IMR-90 (cell line): Measurements from ENCODE around the gene KDM4B. TPM values are rescaled to one million over a fixed set of nuclear protein-coding genes. Genes with fewer than 3 reads are reported as not detected.

Experiments used
- ATAC-seq: fragments of 200-7000 bp; cut with Tn5 transposase; 2 replicates; pipeline ENCODE4 v1.9.1; 2020; ENCODE audit warnings: low read depth, mild to moderate bottlenecking, moderate library complexity
- BruUV-seq: library from RNA; stranded (reverse); fragments of 400-500 nt; replicated peaks from 2 replicates; lab custom pipeline; 2021; lab: Mats Ljungman, UMichigan
- CTCF ChIA-PET: fragments of 300-600 bp; formaldehyde crosslinking; extraction: SDS; loops from one replicate; lab custom pipeline; 2021; ENCODE audit warnings: antibody characterized with exemption; lab: Yijun Ruan, JAX
- POLR2A ChIA-PET: fragments of 300-600 bp; sonication (Branson Sonifier 250); formaldehyde crosslinking; loops from one replicate; lab custom pipeline; 2022; ENCODE audit warnings: antibody characterized with exemption; ENCODE audit not compliant: unreplicated experiment; lab: Charles Lee
- DNase-seq: peaks from one replicate; pipeline ENCODE4 v3.0.0; 2013
- H2AFZ ChIP-seq: replicated peaks from 2 replicates; pipeline ENCODE3; 2013; ENCODE audit warnings: low read length, mild to moderate bottlenecking; ENCODE audit not compliant: poor library complexity
- H2AK5ac ChIP-seq: 2 replicates; pipeline ENCODE4 v1.6.1; 2013; ENCODE audit warnings: low read depth, low read length, inconsistent platforms
- H2AK9ac ChIP-seq: replicated peaks from 2 replicates; pipeline ENCODE3; 2013; ENCODE audit warnings: mild to moderate bottlenecking, low read depth, low read length, moderate library complexity; ENCODE audit not compliant: poor library complexity
- H2BK120ac ChIP-seq: 2 replicates; pipeline ENCODE4 v1.6.1; 2013; ENCODE audit warnings: low read depth, low read length, inconsistent platforms
- H2BK15ac ChIP-seq: 3 replicates; pipeline ENCODE4 v1.6.1; 2013; ENCODE audit warnings: low read depth, low read length, inconsistent platforms
- H2BK20ac ChIP-seq: 2 replicates; pipeline ENCODE4 v1.6.1; 2013; ENCODE audit warnings: low read depth, mild to moderate bottlenecking, inconsistent platforms, low read length, moderate library complexity
- H2BK5ac ChIP-seq: 2 replicates; pipeline ENCODE4 v1.6.1; 2013; ENCODE audit warnings: mild to moderate bottlenecking, low read depth, low read length, inconsistent platforms; ENCODE audit not compliant: poor library complexity, severe bottlenecking
- H3K14ac ChIP-seq: replicated peaks from 2 replicates; pipeline ENCODE4 v1.6.1; 2013; ENCODE audit warnings: low read depth, low read length, inconsistent platforms
- H3K18ac ChIP-seq: 2 replicates; pipeline ENCODE4 v1.6.1; 2013; ENCODE audit warnings: low read depth, low read length, control low read depth
- H3K23ac ChIP-seq: 2 replicates; pipeline ENCODE4 v1.6.1; 2013; ENCODE audit warnings: low read depth, low read length, inconsistent platforms
- H3K27ac ChIP-seq: 2 replicates; pipeline ENCODE4 v1.5.1; 2013; ENCODE audit warnings: mild to moderate bottlenecking, control low read depth, low read length; ENCODE audit not compliant: insufficient read depth
- H3K27me3 ChIP-seq: 2 replicates; pipeline ENCODE4 v1.6.1; 2013; ENCODE audit warnings: low read length; ENCODE audit not compliant: control insufficient read depth, insufficient read depth
- H3K36me3 ChIP-seq: 2 replicates; pipeline ENCODE4 v1.6.1; 2013; ENCODE audit warnings: low read length, mixed read lengths; ENCODE audit not compliant: control insufficient read depth, insufficient read depth
- H3K4ac ChIP-seq: 2 replicates; pipeline ENCODE4 v1.6.1; 2013; ENCODE audit warnings: low read depth, low read length, inconsistent platforms
- H3K4me1 ChIP-seq: 2 replicates; pipeline ENCODE4 v1.6.1; 2013; ENCODE audit warnings: low read length, mixed read lengths; ENCODE audit not compliant: control insufficient read depth, insufficient read depth
- H3K4me2 ChIP-seq: 2 replicates; pipeline ENCODE4 v1.6.1; 2013; ENCODE audit warnings: low read depth, mild to moderate bottlenecking, control low read depth, low read length, moderate library complexity
- H3K4me3 ChIP-seq: 2 replicates; pipeline ENCODE4 v1.5.1; 2013; ENCODE audit warnings: low read depth, mild to moderate bottlenecking, control low read depth, low read length, moderate library complexity; ENCODE audit not compliant: insufficient read depth
- H3K56ac ChIP-seq: 2 replicates; pipeline ENCODE4 v1.6.1; 2013; ENCODE audit warnings: low read length, inconsistent platforms; ENCODE audit not compliant: insufficient read depth; ENCODE audit errors: extremely low read depth
- H3K79me1 ChIP-seq, 2 experiments: 2 replicates each; pipeline ENCODE4 v1.6.1; 2013; ENCODE audit warnings: low read length in 2 of 2, inconsistent platforms in 1 of 2, low read depth in 1 of 2
- H3K9ac ChIP-seq: 2 replicates; pipeline ENCODE4 v1.6.1; 2013; ENCODE audit warnings: low read depth, low read length, control low read depth
- H3K9me1 ChIP-seq: 2 replicates; pipeline ENCODE4 v1.6.1; 2013; ENCODE audit warnings: low read length, inconsistent platforms; ENCODE audit not compliant: insufficient read depth
- H3K9me3 ChIP-seq: 2 replicates; pipeline ENCODE4 v1.6.1; 2013; ENCODE audit warnings: low read length; ENCODE audit not compliant: control insufficient read depth, insufficient read depth
- H4K20me1 ChIP-seq: 2 replicates; pipeline ENCODE4 v1.6.1; 2013; ENCODE audit warnings: low read length, inconsistent platforms; ENCODE audit not compliant: insufficient read depth
- H4K5ac ChIP-seq: 2 replicates; pipeline ENCODE4 v1.6.1; 2013; ENCODE audit warnings: mild to moderate bottlenecking, low read depth, low read length, control low read depth
- H4K8ac ChIP-seq, 2 experiments: 2 replicates each; pipeline ENCODE4 v1.6.1; 2013; ENCODE audit warnings: low read depth in 2 of 2, low read length in 2 of 2, control low read depth in 1 of 2, inconsistent platforms in 1 of 2
- H4K91ac ChIP-seq: 2 replicates; pipeline ENCODE4 v1.6.1; 2013; ENCODE audit warnings: low read depth, low read length, inconsistent platforms; ENCODE audit not compliant: insufficient read depth
- BHLHE40 ChIP-seq: fragments of 150-350 bp; IDR thresholded peaks from 2 replicates; pipeline ENCODE4 v1.6.1; 2016; ENCODE audit warnings: mild to moderate bottlenecking, low read depth, low read length
- CTCF ChIP-seq: conservative IDR thresholded peaks from 2 replicates; pipeline ENCODE4 v1.5.1; 2012; ENCODE audit warnings: mild to moderate bottlenecking, low read depth, low read length, improper control_type of control experiment
- FOS ChIP-seq: fragments of 150-350 bp; IDR thresholded peaks from 2 replicates; pipeline ENCODE4 v1.6.1; 2016; ENCODE audit warnings: low read depth, low read length
- MAFK ChIP-seq: IDR thresholded peaks from 2 replicates; pipeline ENCODE4 v1.6.1; 2012; ENCODE audit warnings: low read depth, low read length, improper control_type of control experiment
- MAZ ChIP-seq: IDR thresholded peaks from 2 replicates; pipeline ENCODE4 v1.6.1; 2012; ENCODE audit warnings: low read depth, mild to moderate bottlenecking, low read length, improper control_type of control experiment, moderate library complexity, borderline replicate concordance
- MXI1 ChIP-seq: IDR thresholded peaks from 2 replicates; pipeline ENCODE4 v1.6.1; 2012; ENCODE audit warnings: low read depth, mild to moderate bottlenecking, low read length, moderate library complexity, borderline replicate concordance
- NFE2L2 ChIP-seq: fragments of 150-350 bp; IDR thresholded peaks from 2 replicates; pipeline ENCODE4 v1.6.1; 2016; ENCODE audit warnings: low read depth, mild to moderate bottlenecking, low read length
- POLR2A ChIP-seq: IDR thresholded peaks from 2 replicates; pipeline ENCODE4 v1.6.1; 2012; ENCODE audit warnings: mild to moderate bottlenecking, low read depth, low read length
- RAD21 ChIP-seq: IDR thresholded peaks from 2 replicates; pipeline ENCODE4 v1.6.1; 2012; ENCODE audit warnings: low read length, improper control_type of control experiment
- RFX5 ChIP-seq: IDR thresholded peaks from 2 replicates; pipeline ENCODE4 v1.8.0; 2012; ENCODE audit warnings: low read depth, mild to moderate bottlenecking, low read length, moderate library complexity
- SMC3 ChIP-seq: fragments of 150-350 bp; IDR thresholded peaks from 2 replicates; pipeline ENCODE4 v1.6.1; 2016; ENCODE audit warnings: low read depth, mild to moderate bottlenecking, antibody characterized with exemption, low read length, moderate library complexity
- USF2 ChIP-seq: fragments of 150-350 bp; IDR thresholded peaks from 2 replicates; pipeline ENCODE4 v1.6.1; 2017; ENCODE audit warnings: mild to moderate bottlenecking, antibody characterized with exemption, low read length, low read depth
- WGBS, 2 experiments: methylation state at CpG; one replicate each; pipeline versions ENCODE4 v1.1.5 to v1.1.7; 2013; ENCODE audit warnings: missing lambda C conversion rate in 2 of 2; ENCODE audit not compliant: insufficient read length in 1 of 2; ENCODE audit errors: extremely low coverage in 2 of 2; 5-methylcytosine and 5-hydroxymethylcytosine counted together
- dilution Hi-C: fragments of 300-500 bp; cut with HindIII; formaldehyde crosslinking; loops from one replicate; pipeline ENCODE4 v1.14.3; 2018; ENCODE audit warnings: low sequenced_read_pairs; ENCODE audit not compliant: unreplicated experiment
- in situ Hi-C: fragments of 300-500 bp; cut with MboI; formaldehyde crosslinking; loops from 3 replicates; pipeline ENCODE4 v1.14.3; 2019; ENCODE audit warnings: low sequenced_read_pairs, inconsistent platforms, mixed read lengths
- intact Hi-C: fragments of 100-400 bp; cut with micrococcal nuclease; formaldehyde crosslinking; loops from 2 replicates; pipeline ENCODE4 v1.10.0; 2022
- polyA plus RNA-seq, 3 experiments: library from polyadenylated mRNA; depleted of rRNA; stranded (reverse); fragments of >200 nt; gene quantifications; 2 replicates each; pipeline ENCODE4 v1.2.3, GENCODE V29; 2012; ENCODE audit warnings: low replicate concordance in 1 of 3
- total RNA-seq: library from RNA; depleted of rRNA; stranded (reverse); fragments of >200 nt; gene quantifications from 2 replicates; pipeline ENCODE4 v1.2.3, GENCODE V29; 2012

KDM4B gene
- total and polyA plus RNA-seq, 2 of the 4 experiments (the other 2 are of a cell fraction) = 5.0 to 17.9 TPM

GRCh38 chr19:5152013-5152763, 183.3 kb downstream of the KDM4B start:
- dilution Hi-C loops (no loop called here), intact Hi-C loops (no loop called here), in situ Hi-C loops (no loop called here)
- H3K9me1 ChIP-seq = no peaks in the 10 kb centered on the region
- H4K91ac ChIP-seq = no peak overlapping the region
- no peak overlapping the region for H3K9ac ChIP-seq
- H3K4me3 ChIP-seq = no peak overlapping the region
- no peaks in the 10 kb centered on the region for H3K4me1 ChIP-seq
- H4K20me1 ChIP-seq = no peaks in the 10 kb centered on the region; the same call in 1 of the 2 replicates
- DNase-seq = no peak
- no peak for ATAC-seq
- TF ChIP-seq MXI1 = no peak
- no peak for TF ChIP-seq RAD21
- TF ChIP-seq USF2 = no peak
- no peak for TF ChIP-seq POLR2A
- TF ChIP-seq MAZ = no peak
- no peak for TF ChIP-seq NFE2L2
- no peak for TF ChIP-seq RFX5
- TF ChIP-seq CTCF = no peak
- no peak for TF ChIP-seq MAFK
- TF ChIP-seq SMC3 = no peak
- TF ChIP-seq BHLHE40 = no peak
- TF ChIP-seq FOS = no peak
- POLR2A ChIA-PET = no interaction called here
- H3K79me1 ChIP-seq = no peaks in the 10 kb centered on the region
- no peak overlapping the region for H3K18ac ChIP-seq
- H3K27ac ChIP-seq = no peak overlapping the region
- CTCF ChIA-PET = no interaction called here
- H2AK5ac ChIP-seq = no peak overlapping the region
- H3K23ac ChIP-seq = no peak overlapping the region
- H3K14ac ChIP-seq = no peak overlapping the region
- 98% methylated on average over 8 of the region's 27 CpGs; no CpG with 5 or more reads in 1 of the 2 experiments for WGBS, 2 experiments
- H2AFZ ChIP-seq = no peak overlapping the region
- H2BK15ac ChIP-seq = no peak overlapping the region
- H3K36me3 ChIP-seq = peaks cover 26% of the 10 kb centered on the region
- no peak overlapping the region for H4K5ac ChIP-seq
- H2BK20ac ChIP-seq = no peak overlapping the region
- no peak overlapping the region for H3K4me2 ChIP-seq
- no peak overlapping the region for H3K4ac ChIP-seq
- H2BK5ac ChIP-seq = no peak overlapping the region
- BruUV-seq = TSS peak; percentile 62
- no peak overlapping the region for H2AK9ac ChIP-seq
- H3K9me3 ChIP-seq = no peaks in the 10 kb centered on the region
- no peaks in the 10 kb centered on the region for H3K27me3 ChIP-seq
- no peak overlapping the region for H2BK120ac ChIP-seq
- H4K8ac ChIP-seq = no peak overlapping the region
- H3K56ac ChIP-seq = no peak overlapping the region
